HG02943 (cell line): ENCODE data around the gene BMP10.
"Not testable (repeated sequence)": the region's sequence is repeated elsewhere in the genome, so short reads cannot be mapped to it uniquely, and the experiment has no call there.

Experiments
- ATAC-seq: cut with Tn5 transposase; IDR thresholded peaks from one replicate; pipeline ENCODE4 v1.9.1; 2021; ENCODE audit warnings: mild to moderate bottlenecking, low read depth, moderate library complexity; ENCODE audit not compliant: unreplicated experiment

The BMP10 gene

GRCh38 chr2:68900496-68901198 is 29.4 kb upstream of the BMP10 start:
- no peak for ATAC-seq

GRCh38 chr2:68895981-68896380 is 24.8 kb upstream of the BMP10 start:
- ATAC-seq: not testable (repeated sequence)

DNA sequence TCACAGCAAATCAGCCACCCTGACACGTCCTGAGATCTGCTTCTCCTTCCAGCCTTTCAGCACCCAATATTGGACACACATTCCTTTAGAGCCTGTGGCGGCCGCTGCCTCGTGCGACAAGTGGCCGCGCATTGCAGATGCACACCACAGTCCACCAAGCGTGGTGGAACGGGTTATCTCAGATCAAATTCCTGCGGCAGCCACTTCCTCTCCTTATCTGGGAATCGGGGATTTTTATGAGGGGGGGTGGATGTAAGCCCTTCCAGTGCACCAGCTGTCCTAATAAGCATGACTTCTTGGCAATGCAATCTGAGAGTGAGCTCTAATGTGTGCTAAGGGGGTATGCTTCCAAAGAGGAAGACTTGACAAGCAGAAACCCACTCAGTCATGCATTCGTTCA is 18.3 kb upstream of the BMP10 start:
- no peak for ATAC-seq

DNA sequence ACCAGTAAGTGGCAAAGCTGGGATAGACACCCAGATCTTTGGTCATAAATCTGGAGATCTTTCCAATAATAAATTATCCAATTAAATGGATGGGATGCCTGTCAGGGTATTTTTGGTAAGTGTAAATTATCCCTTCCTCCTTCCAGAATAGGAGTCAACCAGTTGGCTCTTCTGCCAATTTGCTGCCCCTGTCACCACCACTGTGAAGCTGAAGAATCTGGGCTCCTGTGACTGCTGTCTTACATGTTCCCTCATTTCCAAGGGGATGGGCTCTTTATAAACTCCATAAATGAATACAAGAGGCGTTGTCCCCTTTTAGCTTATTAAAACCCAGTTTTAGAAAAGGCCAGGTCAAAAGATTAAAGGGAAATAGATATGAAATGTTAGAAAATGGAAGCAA is 17.8 kb upstream of the BMP10 start:
- no peak for ATAC-seq

DNA sequence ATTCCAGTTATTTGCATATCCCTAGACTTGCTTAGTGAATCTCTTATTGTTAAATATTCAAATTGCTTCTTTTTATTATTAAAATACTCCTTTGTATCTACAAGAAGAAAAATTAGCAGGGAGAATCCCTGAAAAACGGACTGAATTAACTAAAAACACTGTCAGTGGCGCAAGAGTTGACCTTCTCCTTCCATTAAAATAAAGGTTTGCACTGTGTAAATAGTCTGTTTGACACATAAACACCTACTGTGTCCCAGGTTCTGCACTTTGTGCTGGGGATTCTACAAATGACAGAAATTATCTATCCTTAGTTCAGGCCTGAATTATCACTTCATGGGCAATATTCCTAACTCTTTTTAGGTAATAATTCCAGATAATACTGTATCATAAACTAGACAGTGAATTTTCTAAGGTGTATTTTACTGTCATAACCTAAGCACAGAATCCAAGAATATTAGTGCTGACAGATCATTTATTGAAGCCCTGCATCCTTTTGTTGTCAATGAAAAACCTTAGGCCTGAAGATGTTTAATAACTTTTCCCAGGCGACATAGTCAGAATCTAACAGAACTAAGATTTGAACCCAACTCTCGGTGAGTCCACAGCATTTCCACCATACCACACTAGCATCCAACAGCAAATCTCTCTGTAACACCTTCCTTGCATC is 17.0 kb upstream of the BMP10 start:
- ATAC-seq: no peak

DNA sequence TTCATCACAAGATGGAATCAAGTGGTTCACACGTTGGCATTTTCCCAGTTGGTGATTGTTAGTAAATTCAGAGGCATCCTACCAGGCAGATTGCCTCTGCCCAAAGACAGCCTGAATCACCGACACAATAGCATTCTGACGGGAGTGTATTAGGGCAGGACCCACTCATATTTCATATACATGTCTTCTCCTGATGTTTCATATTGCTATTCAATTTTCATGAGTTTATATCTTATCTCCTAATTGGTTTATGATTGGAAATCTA is 14.5 kb upstream of the BMP10 start:
- no peak for ATAC-seq

GRCh38 chr2:68885074-68885810 is 14.0 kb upstream of the BMP10 start:
- ATAC-seq: no peak

GRCh38 chr2:68880213-68880612 is 9.0 kb upstream of the BMP10 start:
- no peak for ATAC-seq

- no peak for ATAC-seq
Measured at GRCh38 chr2:68879296-68879695, 8.1 kb upstream of the BMP10 start.

GRCh38 chr2:68878753-68879152 is 7.6 kb upstream of the BMP10 start:
- no peak for ATAC-seq

- ATAC-seq: no peak
Measured at GRCh38 chr2:68878071-68878711, 7.0 kb upstream of the BMP10 start.

GRCh38 chr2:68877079-68877772 is 6.0 kb upstream of the BMP10 start:
- no peak for ATAC-seq

GRCh38 chr2:68870215-68870614 is 982 bp downstream of the BMP10 start:
- ATAC-seq: no peak

GRCh38 chr2:68865108-68865507 is 6.1 kb downstream of the BMP10 start:
- ATAC-seq: no peak

GRCh38 chr2:68863996-68864395 is 7.2 kb downstream of the BMP10 start:
- no peak for ATAC-seq

DNA sequence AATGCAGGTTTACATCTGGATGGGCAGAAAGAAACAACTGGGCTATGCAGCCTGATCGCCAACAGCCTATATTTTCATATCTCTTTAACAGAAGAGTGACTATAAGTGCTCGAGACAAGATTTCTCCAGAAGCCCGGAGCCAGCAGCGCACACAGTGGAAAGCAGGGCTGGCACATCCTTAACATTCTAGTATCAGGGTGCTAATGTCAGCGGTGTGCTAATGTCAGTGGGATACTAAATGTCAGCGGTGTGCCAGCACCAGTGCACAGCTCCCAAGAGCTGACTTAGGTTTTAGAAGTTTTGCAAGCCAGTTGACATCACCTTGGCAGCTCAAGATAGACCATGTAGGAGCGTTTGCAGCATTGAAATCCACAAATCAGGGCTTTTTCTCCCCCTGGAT is 8.3 kb downstream of the BMP10 start:
- no peak for ATAC-seq

GRCh38 chr2:68861330-68861729 is 9.9 kb downstream of the BMP10 start:
- ATAC-seq: no peak

DNA sequence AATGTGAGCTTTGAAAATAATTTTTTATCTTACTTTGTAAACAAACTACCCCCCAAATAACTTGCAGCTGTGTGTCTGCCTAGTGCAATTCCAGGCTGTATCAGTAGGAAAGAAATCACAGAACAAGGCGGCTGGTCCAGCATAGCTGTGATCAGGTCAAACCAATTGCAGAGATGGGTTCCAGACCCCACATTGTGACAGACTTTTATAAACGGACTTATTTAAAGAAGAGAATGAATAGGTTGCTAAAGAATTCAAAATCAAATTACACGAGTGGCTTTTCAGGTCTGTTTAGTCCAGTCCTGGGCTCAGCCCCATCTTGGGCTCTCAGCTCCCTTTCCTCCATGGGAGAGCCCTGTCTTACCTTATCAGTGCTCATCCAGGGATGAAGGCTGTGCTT is 11.1 kb downstream of the BMP10 start:
- no peak for ATAC-seq

- no peak for ATAC-seq
Measured at GRCh38 chr2:68857855-68858456, 13.2 kb downstream of the BMP10 start.

DNA sequence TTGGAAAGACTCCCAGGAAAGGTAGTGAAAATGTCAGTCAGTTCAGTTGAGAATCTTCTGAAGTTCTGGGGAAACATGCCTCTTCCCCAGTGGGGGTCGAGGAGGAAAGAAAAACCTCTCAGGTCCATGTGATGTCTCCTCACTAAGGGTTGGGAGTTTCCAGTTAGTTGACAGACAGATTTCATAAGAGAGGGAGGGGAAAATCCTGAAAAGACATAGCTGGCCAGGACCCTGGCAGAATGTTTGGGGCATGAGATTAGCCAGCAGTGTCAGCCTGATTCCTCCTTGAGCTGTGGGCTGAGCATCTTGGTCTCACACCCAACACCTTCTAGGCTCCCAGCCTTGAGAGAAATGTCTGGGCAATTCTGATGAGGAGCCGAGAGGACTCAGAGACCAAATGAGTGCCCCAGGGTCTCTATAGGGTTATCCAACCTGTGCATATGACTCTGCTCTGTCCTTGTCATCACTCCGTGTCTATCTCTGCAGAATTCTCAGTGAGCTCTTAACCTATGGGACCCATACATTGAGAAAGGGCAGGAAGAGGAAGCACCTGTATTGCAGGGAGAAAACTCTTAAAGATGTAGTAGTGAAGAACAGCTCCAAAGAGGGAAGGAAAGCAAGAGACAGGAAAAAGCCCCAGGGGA is 13.9 kb downstream of the BMP10 start:
- no peak for ATAC-seq
